ENCODE results near the gene EEF1AKMT1.
"Not testable (repeated sequence)": the region's sequence is repeated elsewhere in the genome, so short reads cannot be mapped to it uniquely, and the experiment has no call there.

The EEF1AKMT1 gene

GRCh38 chr13:20778311-20778710 lies 4.5 kb upstream of the EEF1AKMT1 start:
- DNase-seq (ENCODE audit: low read depth in 2 of 2), result no peak

- DNase-seq (ENCODE audit: low read depth in 2 of 2), result no peak
These were observed 3.0 kb upstream of the EEF1AKMT1 start for GRCh38 chr13:20776751-20777150.

GRCh38 chr13:20775961-20776360 lies 2.2 kb upstream of the EEF1AKMT1 start:
- no peak for DNase-seq (ENCODE audit: low read depth in 2 of 2)

GRCh38 chr13:20774746-20775145 lies 985 bp upstream of the EEF1AKMT1 start:
- no peak for DNase-seq (ENCODE audit: low read depth in 2 of 2)

- DNase-seq (ENCODE audit: low read depth in 2 of 2), result no peak
These were observed 1.2 kb downstream of the EEF1AKMT1 start for GRCh38 chr13:20772401-20773131.

- DNase-seq (ENCODE audit: low read depth in 2 of 2), result no peak
These were observed 3.9 kb downstream of the EEF1AKMT1 start for GRCh38 chr13:20769834-20770233.

- DNase-seq (ENCODE audit: low read depth in 2 of 2), result no peak
These were observed 4.7 kb downstream of the EEF1AKMT1 start for GRCh38 chr13:20769091-20769490.

GRCh38 chr13:20767309-20767943 lies 6.3 kb downstream of the EEF1AKMT1 start:
- no peak for DNase-seq (ENCODE audit: low read depth in 2 of 2)

GRCh38 chr13:20760872-20761271 lies 12.9 kb downstream of the EEF1AKMT1 start:
- DNase-seq (ENCODE audit: low read depth in 2 of 2), result no peak

- DNase-seq (ENCODE audit: low read depth in 2 of 2), result no peak
These were observed 19.8 kb downstream of the EEF1AKMT1 start for GRCh38 chr13:20754009-20754408.

GRCh38 chr13:20749377-20749776 lies 24.4 kb downstream of the EEF1AKMT1 start:
- DNase-seq (ENCODE audit: low read depth in 2 of 2), result no peak

GRCh38 chr13:20743830-20744404 lies 29.8 kb downstream of the EEF1AKMT1 start:
- not testable (repeated sequence) for DNase-seq (ENCODE audit: low read depth in 2 of 2)

GRCh38 chr13:20740021-20740420 lies 33.7 kb downstream of the EEF1AKMT1 start:
- no peak for DNase-seq (ENCODE audit: low read depth in 2 of 2)

- no peak for DNase-seq (ENCODE audit: low read depth in 2 of 2)
These were observed 35.1 kb downstream of the EEF1AKMT1 start for GRCh38 chr13:20738616-20739015.

- no peak for DNase-seq (ENCODE audit: low read depth in 2 of 2)
These were observed 43.9 kb downstream of the EEF1AKMT1 start for GRCh38 chr13:20729633-20730585.

GRCh38 chr13:20728579-20729311 lies 45.0 kb downstream of the EEF1AKMT1 start:
- DNase-seq (ENCODE audit: low read depth in 2 of 2), result no peak

GRCh38 chr13:20727856-20728255 lies 45.9 kb downstream of the EEF1AKMT1 start:
- DNase-seq (ENCODE audit: low read depth in 2 of 2), result no peak

GRCh38 chr13:20721454-20722357 lies 52.1 kb downstream of the EEF1AKMT1 start:
- no peak for DNase-seq (ENCODE audit: low read depth in 2 of 2)

GRCh38 chr13:20721058-20721453 lies 52.7 kb downstream of the EEF1AKMT1 start:
- DNase-seq (ENCODE audit: low read depth in 2 of 2), result no peak

GRCh38 chr13:20720499-20720898 lies 53.3 kb downstream of the EEF1AKMT1 start:
- DNase-seq (ENCODE audit: low read depth in 2 of 2), result no peak

Data from stimulated activated CD8-positive, alpha-beta memory T cell treated with anti-CD3 and anti-CD28 coated beads, Interleukin-2, amount 100 ng/mL, for 1 hour (primary cell).